GM23338 (cell line): ENCODE measurements around the gene PXDN. TPM values are rescaled to one million over a fixed set of nuclear protein-coding genes. Genes with fewer than 3 reads are reported as not detected.

Experiments
- ATAC-seq: fragments of 200-7000 bp; cut with Tn5 transposase; 3 replicates; pipeline ENCODE4 v1.9.1; 2020
- DNase-seq: peaks from one replicate; pipeline ENCODE4 v3.0.0-alpha.2; 2015; ENCODE audit warnings: low spot score
- H2AFZ ChIP-seq: fragments of 200-600 bp; sonication (generic); 2 replicates; pipeline ENCODE4 v1.8.0; 2016; ENCODE audit warnings: antibody characterized with exemption, mild to moderate bottlenecking, moderate library complexity
- H3F3A ChIP-seq: fragments of 200-600 bp; sonication (generic); replicated peaks from 2 replicates; pipeline ENCODE4 v1.8.0; 2017; ENCODE audit warnings: antibody characterized with exemption, mixed run types, low read depth
- H3K27ac ChIP-seq: fragments of 200-600 bp; sonication (generic); 2 replicates; pipeline ENCODE4 v1.6.1; 2016; ENCODE audit warnings: low read depth
- H3K27me3 ChIP-seq: fragments of 200-600 bp; sonication (generic); 2 replicates; pipeline ENCODE4 v1.8.0; 2016; ENCODE audit warnings: mild to moderate bottlenecking, mixed run types, moderate library complexity; ENCODE audit not compliant: insufficient read depth
- H3K36me3 ChIP-seq: fragments of 200-600 bp; sonication (generic); 2 replicates; pipeline ENCODE4 v1.8.0; 2016; ENCODE audit warnings: mild to moderate bottlenecking; ENCODE audit not compliant: insufficient read depth
- H3K4me1 ChIP-seq: fragments of 200-600 bp; sonication (generic); 2 replicates; pipeline ENCODE4 v1.8.0; 2016; ENCODE audit warnings: mild to moderate bottlenecking, moderate library complexity; ENCODE audit not compliant: insufficient read depth
- H3K4me2 ChIP-seq: fragments of 200-600 bp; sonication (generic); 2 replicates; pipeline ENCODE4 v1.7.1; 2017; ENCODE audit warnings: mixed run types
- H3K4me3 ChIP-seq: fragments of 200-600 bp; sonication (generic); 2 replicates; pipeline ENCODE4 v1.6.1; 2016; ENCODE audit warnings: mixed run types
- H3K79me2 ChIP-seq: fragments of 200-600 bp; sonication (generic); replicated peaks from 2 replicates; pipeline ENCODE4 v1.8.0; 2017; ENCODE audit warnings: mild to moderate bottlenecking; ENCODE audit not compliant: insufficient read depth
- H3K9me2 ChIP-seq: fragments of 200-600 bp; sonication (generic); 2 replicates; pipeline ENCODE4 v1.8.0; 2017; ENCODE audit not compliant: insufficient read depth
- H4K20me1 ChIP-seq: fragments of 200-600 bp; sonication (generic); replicated peaks from 2 replicates; pipeline ENCODE4 v1.8.0; 2017; ENCODE audit warnings: mild to moderate bottlenecking; ENCODE audit not compliant: insufficient read depth
- H3K27ac Mint-ChIP-seq: 2 replicates; pipeline ENCODE4 v1.8.0; 2020; ENCODE audit warnings: inconsistent platforms, mild to moderate bottlenecking, moderate library complexity, mixed read lengths
- H3K27me3 Mint-ChIP-seq: 3 replicates; pipeline ENCODE4 v1.8.0; 2022; ENCODE audit warnings: low read depth, mild to moderate bottlenecking, moderate library complexity, mixed read lengths, inconsistent platforms; ENCODE audit not compliant: insufficient read depth, poor library complexity
- H3K36me3 Mint-ChIP-seq: 3 replicates; pipeline ENCODE4 v1.8.0; 2021; ENCODE audit warnings: low read depth, mild to moderate bottlenecking, inconsistent platforms, moderate library complexity, mixed read lengths
- H3K4me1 Mint-ChIP-seq: 3 replicates; pipeline ENCODE4 v1.8.0; 2020; ENCODE audit warnings: mild to moderate bottlenecking, inconsistent platforms, mixed read lengths
- H3K4me3 Mint-ChIP-seq: 3 replicates; pipeline ENCODE4 v1.8.0; 2021; ENCODE audit warnings: moderate library complexity, mild to moderate bottlenecking, inconsistent platforms, mixed read lengths
- H3K9me3 Mint-ChIP-seq: 3 replicates; pipeline ENCODE4 v1.8.0; 2020; ENCODE audit warnings: moderate library complexity, mild to moderate bottlenecking, inconsistent platforms, mixed read lengths
- CREB1 ChIP-seq: fragments of 250-450 bp; sonication (Bioruptor Pico); IDR thresholded peaks from 2 replicates; pipeline ENCODE4 v1.5.0; 2020; ENCODE audit warnings: low read depth, mild to moderate bottlenecking, moderate library complexity
- CTCF ChIP-seq, 2 experiments: fragments of 200-600 bp in 1 of 2; sonication (generic) in 1 of 2; conservative IDR thresholded peaks; 2 replicates each; pipeline versions ENCODE4 v1.5.1 to v1.6.1; 2016 to 2017; ENCODE audit warnings: antibody characterized with exemption in 2 of 2, low read depth in 2 of 2, mild to moderate bottlenecking in 2 of 2, moderate library complexity in 1 of 2
- ETS1 ChIP-seq: IDR thresholded peaks from 2 replicates; pipeline ENCODE4 v1.6.1; 2016; ENCODE audit warnings: antibody characterized with exemption
- EZH2 ChIP-seq: fragments of 200-600 bp; sonication (generic); IDR thresholded peaks from one replicate; pipeline ENCODE4 v1.8.0; 2017; ENCODE audit warnings: antibody characterized with exemption, mild to moderate bottlenecking, low read depth; ENCODE audit not compliant: unreplicated experiment
- EZH2phosphoT487 ChIP-seq: fragments of 200-600 bp; sonication (generic); IDR thresholded peaks from one replicate; pipeline ENCODE4 v1.8.1; 2018; ENCODE audit warnings: antibody characterized with exemption; ENCODE audit not compliant: unreplicated experiment
- JUNB ChIP-seq: IDR thresholded peaks from one replicate; pipeline ENCODE4 v1.6.1; 2016; ENCODE audit warnings: antibody characterized with exemption; ENCODE audit not compliant: unreplicated experiment
- NANOG ChIP-seq: IDR thresholded peaks from 2 replicates; pipeline ENCODE4 v1.6.1; 2016; ENCODE audit warnings: antibody characterized with exemption, borderline replicate concordance
- POLR2AphosphoS5 ChIP-seq: IDR thresholded peaks from 2 replicates; pipeline ENCODE4 v1.6.1; 2016; ENCODE audit warnings: antibody characterized with exemption, low read depth
- REST ChIP-seq: IDR thresholded peaks from one replicate; pipeline ENCODE4 v1.6.1; 2018; ENCODE audit warnings: antibody characterized with exemption; ENCODE audit not compliant: unreplicated experiment
- STAT1 ChIP-seq: IDR thresholded peaks from one replicate; pipeline ENCODE4 v1.6.1; 2016; ENCODE audit warnings: antibody characterized with exemption; ENCODE audit not compliant: unreplicated experiment
- ZNF114 ChIP-seq: fragments of 250-450 bp; sonication (Bioruptor Pico); IDR thresholded peaks from 2 replicates; pipeline ENCODE4 v1.5.0; 2020; ENCODE audit warnings: mild to moderate bottlenecking, moderate library complexity
- ZNF331 ChIP-seq: fragments of 250-450 bp; sonication (Bioruptor Pico); IDR thresholded peaks from 2 replicates; pipeline ENCODE4 v1.5.0; 2020; ENCODE audit warnings: low read depth, mild to moderate bottlenecking, moderate library complexity
- ZNF462 ChIP-seq: fragments of 250-450 bp; sonication (Bioruptor Pico); IDR thresholded peaks from 2 replicates; pipeline ENCODE4 v1.5.0; 2020; ENCODE audit warnings: mild to moderate bottlenecking, moderate library complexity
- polyA plus RNA-seq: library from polyadenylated mRNA; unstranded; fragments of >200 nt; fragmentation: Nextera tagmentation; extraction: Ambion mirVana; gene quantifications from 2 replicates; pipeline ENCODE4 v1.2.1, GENCODE V29; 2016
- total RNA-seq: library from RNA; depleted of rRNA; stranded (reverse); fragments of >200 nt; shearing (Covaris generic); gene quantifications from 2 replicates; pipeline ENCODE4 v1.2.3, GENCODE V29; 2014

The PXDN gene
- total and polyA plus RNA-seq, 2 experiments from 2014 or later, result 42.2 to 225 TPM

- peaks cover 21% of the 10 kb centered on the region for H4K20me1 ChIP-seq
Measured at GRCh38 chr2:1694371-1695271, 49.7 kb downstream of the PXDN start.

More at GRCh38 chr2:1694371-1695271, 49.7 kb downstream of the PXDN start:
- H2AFZ ChIP-seq, result no peak overlapping the region
- Mint-ChIP-seq H3K4me1 (peaks cover 22% of the 10 kb centered on the region), H3K27ac (peak overlapping the region; percentile 31; the same call in 1 of the 2 replicates), H3K4me3 (no peak overlapping the region; the same call in 2 of the 3 replicates), H3K36me3 (peaks cover 19% of the 10 kb centered on the region), H3K9me3 (no peaks in the 10 kb centered on the region), H3K27me3 (peaks cover 2% of the 10 kb centered on the region)
- no peaks in the 10 kb centered on the region for H3K36me3 ChIP-seq
- H3K9me2 ChIP-seq, result no peaks in the 10 kb centered on the region
- DNase-seq, result no peak
- TF ChIP-seq JUNB, result no peak
- TF ChIP-seq NANOG, result no peak
- TF ChIP-seq EZH2phosphoT487, result no peak
- no peak for TF ChIP-seq POLR2AphosphoS5
- no peak for TF ChIP-seq REST
- TF ChIP-seq ZNF114, result no peak
- no peak for TF ChIP-seq CREB1 (CRISPR knock-in tag)
- no peak for TF ChIP-seq STAT1
- TF ChIP-seq ETS1, result no peak
- TF ChIP-seq ZNF331, result no peak
- TF ChIP-seq EZH2, result no peak
- TF ChIP-seq CTCF (conservative IDR thresholded peaks at IDR 0.05; ENCODE audit: low read depth in 2 of 2), result no peak
- no peak for TF ChIP-seq ZNF462
- H3K27ac ChIP-seq, result no peak overlapping the region
- H3F3A ChIP-seq, result no peaks in the 10 kb centered on the region
- no peaks in the 10 kb centered on the region for H3K27me3 ChIP-seq
- no peaks in the 10 kb centered on the region for H3K4me1 ChIP-seq
- no peak overlapping the region for H3K4me3 ChIP-seq
- H3K4me2 ChIP-seq, result no peak overlapping the region
- no peak for ATAC-seq
- peaks cover 62% of the 10 kb centered on the region for H3K79me2 ChIP-seq
